Spinal cord (tissue), 10 donors: Measurements from ENCODE around the gene PREX1. TPM values are rescaled to one million over a fixed set of nuclear protein-coding genes. Genes with fewer than 3 reads are reported as not detected.

Source experiments
- DNase-seq, 6 donors: peaks; one replicate each; pipeline versions ENCODE4 v3.0.0 to v3.0.0-alpha.2; 2013 to 2015; ENCODE audit warnings: low spot score in 6 of 6, low read depth in 4 of 6
- H3K27ac ChIP-seq: one replicate; pipeline ENCODE4 v1.5.1; 2013; ENCODE audit warnings: low read depth, low read length, control low read depth
- H3K27me3 ChIP-seq: one replicate; pipeline ENCODE4 v1.6.1; 2013; ENCODE audit warnings: low read length; ENCODE audit not compliant: control insufficient read depth, insufficient read depth
- H3K36me3 ChIP-seq: one replicate; pipeline ENCODE4 v1.6.1; 2013; ENCODE audit warnings: low read length; ENCODE audit not compliant: control insufficient read depth, insufficient read depth
- H3K4me1 ChIP-seq: one replicate; pipeline ENCODE4 v1.6.1; 2013; ENCODE audit warnings: low read length; ENCODE audit not compliant: control insufficient read depth, insufficient read depth
- H3K4me3 ChIP-seq: one replicate; pipeline ENCODE4 v1.5.1; 2013; ENCODE audit warnings: low read depth, low read length, control low read depth
- H3K9me3 ChIP-seq: one replicate; pipeline ENCODE4 v1.6.1; 2013; ENCODE audit warnings: low read length; ENCODE audit not compliant: control insufficient read depth, insufficient read depth
- WGBS: methylation state at CpG from one replicate; pipeline ENCODE4 v1.1.5; 2013; ENCODE audit warnings: missing lambda C conversion rate; ENCODE audit not compliant: insufficient coverage; 5-methylcytosine and 5-hydroxymethylcytosine counted together
- polyA plus RNA-seq, 2 donors: library from polyadenylated mRNA; unstranded; fragments of 120-200 nt; gene quantifications; one replicate each; pipeline ENCODE4 v1.2.1, GENCODE V29; 2013; ENCODE audit not compliant: insufficient read length in 2 of 2
- total RNA-seq, 2 donors: library from RNA; depleted of rRNA in 1 of 2; stranded (reverse); fragments of 120-200 nt in 1 of 2; fragments of >200 nt in 1 of 2; gene quantifications; one replicate each; pipeline versions ENCODE4 v1.2.3 to v1.2.4, GENCODE V29; 2013 to 2014
- donor health status: healthy.

Gene PREX1
- total and polyA plus RNA-seq, 4 donors: 46.7 to 99.1 (median 72.9) TPM

GRCh38 chr20:48822178-48822577, 5.6 kb downstream of the PREX1 start:
- Histone ChIP-seq H3K9me3 (no peaks in the 10 kb centered on the region), H3K4me3 (no peak overlapping the region), H3K27ac (peak overlapping the region; percentile 19), H3K36me3 (peaks cover 9% of the 10 kb centered on the region), H3K4me1 (peaks cover 65% of the 10 kb centered on the region), H3K27me3 (no peaks in the 10 kb centered on the region)
- no peak for DNase-seq
- 80% methylated on average over 2 of the region's 2 CpGs for WGBS

DNA sequence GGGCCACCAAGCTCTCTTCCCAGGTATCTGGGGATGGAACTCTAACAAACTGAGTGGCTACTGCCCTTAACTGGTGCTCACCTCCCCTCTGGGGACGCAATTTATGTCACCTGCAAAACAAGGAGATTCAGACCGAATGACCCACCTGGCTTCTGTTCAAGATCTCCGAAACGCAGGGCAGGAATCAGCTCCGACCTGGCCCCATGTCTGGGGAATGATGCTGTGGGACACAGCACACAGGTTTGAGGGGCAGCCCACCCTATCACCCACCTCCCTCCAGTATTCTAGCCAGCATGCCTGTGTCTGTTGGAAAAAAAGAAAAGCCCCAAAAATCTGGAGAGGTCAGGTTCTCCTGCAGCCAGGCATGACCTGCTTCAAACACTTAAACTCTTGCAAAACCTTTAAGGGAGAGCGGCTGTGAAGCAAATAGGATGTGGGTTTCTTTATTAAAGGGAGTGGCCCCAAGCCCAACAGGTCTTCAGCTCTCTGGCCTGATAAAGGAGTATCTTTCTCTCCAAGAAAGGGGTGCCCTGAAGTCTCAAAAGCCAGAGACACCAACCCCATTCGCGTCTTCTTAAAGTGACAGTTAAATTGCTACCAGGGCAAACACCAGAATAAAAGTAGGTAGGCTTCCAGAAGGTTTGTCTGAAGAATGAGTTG, 6.4 kb downstream of the PREX1 start:
- Histone ChIP-seq H3K4me1 (peaks cover 61% of the 10 kb centered on the region), H3K36me3 (peaks cover 9% of the 10 kb centered on the region), H3K27ac (no peak overlapping the region), H3K4me3 (no peak overlapping the region), H3K9me3 (no peaks in the 10 kb centered on the region), H3K27me3 (no peaks in the 10 kb centered on the region)
- WGBS: 82% methylated on average over 6 of the region's 8 CpGs
- DNase-seq: no peak

GRCh38 chr20:48820649-48820973, 7.2 kb downstream of the PREX1 start:
- no peak for DNase-seq
- Histone ChIP-seq H3K27me3 (no peaks in the 10 kb centered on the region), H3K4me1 (peaks cover 61% of the 10 kb centered on the region), H3K27ac (no peak overlapping the region), H3K9me3 (no peaks in the 10 kb centered on the region), H3K4me3 (no peak overlapping the region), H3K36me3 (peaks cover 9% of the 10 kb centered on the region)
- 49% methylated on average over 6 of the region's 8 CpGs for WGBS

DNA sequence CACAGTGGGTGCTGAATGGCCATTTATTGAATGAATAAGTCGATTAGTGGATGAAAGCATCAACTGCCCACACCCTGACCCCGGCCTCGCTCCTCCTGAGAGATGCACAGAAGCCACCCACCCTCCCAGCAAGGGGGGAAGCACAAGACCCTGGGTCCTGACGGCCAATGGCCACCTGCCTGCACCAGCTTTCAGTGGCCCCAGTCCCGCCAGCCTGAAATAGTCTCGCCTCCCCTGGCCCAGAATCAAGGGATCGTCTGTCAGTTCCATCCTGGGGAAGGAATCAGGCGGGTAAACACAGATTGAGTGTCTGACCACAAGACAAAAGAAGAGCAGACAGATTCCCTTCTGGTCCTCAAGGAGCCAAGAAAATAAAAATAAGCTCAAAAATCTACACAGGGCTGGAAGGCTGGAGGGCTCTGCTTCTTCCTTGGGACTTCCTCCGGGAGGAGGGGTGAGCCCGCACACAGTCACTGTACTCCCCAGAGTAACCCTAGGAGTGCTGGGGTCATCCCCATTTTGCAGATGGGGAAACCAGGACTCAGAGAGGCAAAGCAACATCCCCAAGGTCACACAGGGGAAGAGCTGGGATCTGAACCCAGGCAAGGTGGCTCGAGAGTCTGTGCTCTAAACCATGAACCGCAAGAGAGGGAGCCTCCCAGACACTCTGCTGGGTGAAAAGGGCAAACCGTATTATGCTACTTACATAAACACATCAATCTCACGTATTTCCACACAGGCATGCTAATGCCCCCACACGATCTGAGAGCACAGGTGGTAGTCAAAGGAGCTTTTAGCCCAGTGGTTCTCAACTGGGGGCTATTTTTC, 7.8 kb downstream of the PREX1 start:
- 37% methylated on average over 14 of the region's 15 CpGs for WGBS
- no peaks in the 10 kb centered on the region for H3K27me3 ChIP-seq
- H3K4me1 ChIP-seq: peaks cover 61% of the 10 kb centered on the region
- DNase-seq: peak in 1 of 6 donors; percentile 85
- H3K36me3 ChIP-seq: peaks cover 9% of the 10 kb centered on the region
- H3K9me3 ChIP-seq: no peaks in the 10 kb centered on the region
- H3K4me3 ChIP-seq: no peak overlapping the region
- H3K27ac ChIP-seq: no peak overlapping the region

DNA sequence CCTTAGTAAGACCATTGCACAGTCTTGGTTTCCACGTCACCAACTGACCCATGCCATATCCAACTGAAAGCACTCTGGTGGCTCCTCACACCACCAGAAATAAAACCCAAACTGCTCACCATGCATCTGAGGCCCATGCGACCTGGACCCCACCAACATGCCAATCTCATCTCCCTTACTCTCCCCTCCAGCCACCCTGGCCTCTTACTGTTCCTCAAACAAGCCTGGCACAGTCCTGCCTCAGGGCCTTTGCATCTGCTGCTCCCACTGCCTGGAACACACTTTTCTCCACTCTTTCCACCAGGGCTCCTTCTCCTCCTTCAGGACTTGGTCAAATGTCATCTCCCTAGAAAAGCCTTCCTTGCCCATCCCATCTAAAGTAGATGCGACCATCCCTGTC, 8.7 kb downstream of the PREX1 start:
- Histone ChIP-seq H3K4me1 (peaks cover 54% of the 10 kb centered on the region), H3K36me3 (peaks cover 9% of the 10 kb centered on the region), H3K4me3 (no peak overlapping the region), H3K9me3 (no peaks in the 10 kb centered on the region), H3K27ac (no peak overlapping the region), H3K27me3 (no peaks in the 10 kb centered on the region)
- WGBS: 96% methylated on average over 3 of the region's 3 CpGs
- DNase-seq: no peak

DNA sequence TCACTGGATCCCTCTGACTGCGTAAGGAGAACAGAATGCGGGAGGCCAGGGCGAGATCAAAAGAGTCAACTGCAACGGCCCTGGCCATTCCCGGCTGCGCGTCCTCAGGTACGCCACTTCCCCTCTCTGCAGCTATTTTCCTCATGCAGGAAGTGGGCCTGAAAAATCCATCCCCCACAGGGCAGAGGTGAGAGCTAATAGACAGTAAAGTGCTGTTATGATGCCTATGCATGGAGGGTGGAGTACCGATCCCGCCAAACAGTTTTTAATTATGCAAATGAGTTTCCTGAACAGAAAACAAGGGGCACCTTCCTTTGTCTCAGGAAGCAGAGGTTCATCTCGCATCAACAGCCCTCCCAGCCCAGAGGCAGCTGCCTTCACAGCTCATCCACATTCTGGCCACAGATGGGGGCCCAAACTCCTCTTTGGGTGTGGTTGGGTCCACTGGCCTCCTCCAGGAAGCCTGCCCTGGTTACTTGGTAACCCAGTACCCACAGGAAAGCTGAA, 9.3 kb downstream of the PREX1 start:
- Histone ChIP-seq H3K27me3 (no peaks in the 10 kb centered on the region), H3K9me3 (no peaks in the 10 kb centered on the region), H3K27ac (no peak overlapping the region), H3K36me3 (peaks cover 9% of the 10 kb centered on the region), H3K4me1 (peaks cover 53% of the 10 kb centered on the region), H3K4me3 (no peak overlapping the region)
- DNase-seq: no peak
- WGBS: 80% methylated on average over 2 of the region's 11 CpGs

GRCh38 chr20:48818031-48818370, 9.8 kb downstream of the PREX1 start:
- no peak overlapping the region for H3K27ac ChIP-seq
- no peak for DNase-seq
- no peaks in the 10 kb centered on the region for H3K27me3 ChIP-seq
- peaks cover 9% of the 10 kb centered on the region for H3K36me3 ChIP-seq
- peaks cover 51% of the 10 kb centered on the region for H3K4me1 ChIP-seq
- no peaks in the 10 kb centered on the region for H3K9me3 ChIP-seq
- no peak overlapping the region for H3K4me3 ChIP-seq
- 96% methylated on average over 7 of the region's 7 CpGs for WGBS

- DNase-seq: no peak
- H3K9me3 ChIP-seq: no peaks in the 10 kb centered on the region
- peaks cover 52% of the 10 kb centered on the region for H3K4me1 ChIP-seq
- H3K27me3 ChIP-seq: no peaks in the 10 kb centered on the region
- WGBS: 85% methylated on average over 4 of the region's 4 CpGs
- H3K36me3 ChIP-seq: peaks cover 9% of the 10 kb centered on the region
- H3K4me3 ChIP-seq: no peak overlapping the region
- no peak overlapping the region for H3K27ac ChIP-seq
Observed at GRCh38 chr20:48817367-48818030, 10.3 kb downstream of the PREX1 start.

DNA sequence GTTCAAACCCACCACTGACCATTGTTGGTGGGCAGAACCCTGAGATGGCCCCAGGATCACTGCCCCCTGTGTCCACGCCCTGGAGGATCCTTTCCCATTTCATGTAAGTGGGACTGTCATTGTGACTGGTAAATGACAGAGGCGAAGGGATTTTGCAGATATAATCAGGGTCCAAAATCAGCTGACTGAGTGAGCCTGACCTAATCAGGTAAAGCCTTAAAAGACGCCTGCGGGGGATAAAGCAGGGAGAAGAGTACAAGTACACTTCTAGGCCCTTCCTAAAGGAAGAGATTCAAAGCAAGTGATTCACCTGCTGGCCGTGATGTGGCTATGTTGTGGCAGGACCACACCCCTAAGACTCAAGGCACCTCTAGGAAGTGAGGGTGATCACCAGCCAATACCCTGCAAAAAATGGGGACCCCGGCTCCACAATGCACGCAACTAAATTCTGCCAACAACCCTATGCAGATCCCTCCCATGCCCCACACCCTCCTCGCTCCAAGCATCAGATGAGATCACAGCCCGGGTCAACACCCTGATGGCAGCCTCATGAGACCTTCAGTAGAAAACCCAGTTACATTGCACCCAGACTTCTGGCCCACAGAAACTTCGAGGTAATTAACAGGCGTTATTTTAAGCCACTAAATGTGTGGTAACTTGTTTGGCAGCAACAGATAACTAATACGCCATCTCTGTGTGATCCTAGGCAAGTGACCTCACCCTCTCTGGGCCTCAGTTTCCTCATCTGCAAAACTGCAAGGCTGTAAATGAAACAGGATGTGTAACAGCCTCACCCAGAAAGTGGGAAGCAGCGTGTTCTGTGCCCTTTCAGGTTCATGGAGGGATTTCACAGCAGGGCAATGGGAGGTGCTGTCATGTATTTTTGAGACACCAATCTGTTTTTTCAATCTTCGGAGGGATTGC, 11.3 kb downstream of the PREX1 start:
- WGBS: 94% methylated on average over 10 of the region's 14 CpGs
- Histone ChIP-seq H3K36me3 (peaks cover 9% of the 10 kb centered on the region), H3K4me1 (peaks cover 50% of the 10 kb centered on the region), H3K27ac (no peak overlapping the region), H3K27me3 (no peaks in the 10 kb centered on the region), H3K4me3 (no peak overlapping the region), H3K9me3 (no peaks in the 10 kb centered on the region)
- DNase-seq: no peak
